Pancreas (tissue), 10 donors: Measurements from ENCODE around the gene HOXD8. TPM values are rescaled to one million over a fixed set of nuclear protein-coding genes. Genes with fewer than 3 reads are reported as not detected.

Experiments
- ATAC-seq, 4 donors: fragments of 200-7000 bp; cut with Tn5 transposase; one replicate each; pipeline versions ENCODE4 v1.8.0 to v1.9.1; 2020; ENCODE audit warnings: mild to moderate bottlenecking in 4 of 4, moderate library complexity in 4 of 4
- DNase-seq, 6 donors: peaks; one replicate each; pipeline ENCODE4 v3.0.0-alpha.2; 2020
- FAIRE-seq: peaks from 2 replicates; lab custom pipeline; 2012; peaks lifted over from hg19 to GRCh38; lab: Jason Lieb, UNC
- H3K27ac ChIP-seq, 4 donors: fragments of 200-600 bp; sonication (generic); 1 replicate in 3 of 4; 2 replicates in 1 of 4; pipeline versions ENCODE4 v1.5.0 to v1.8.0; 2020
- H3K27me3 ChIP-seq, 4 donors: fragments of 200-600 bp; one replicate each; pipeline ENCODE4 v1.8.0; 2021
- H3K36me3 ChIP-seq, 3 donors: fragments of 200-600 bp; sonication (generic) in 1 of 3; one replicate each; pipeline versions ENCODE4 v1.5.0 to v1.8.0; 2020 to 2021
- H3K4me1 ChIP-seq, 3 donors: fragments of 200-600 bp; one replicate each; pipeline ENCODE4 v1.8.0; 2021
- H3K4me3 ChIP-seq, 4 donors: fragments of 200-600 bp; sonication (generic) in 2 of 4; one replicate each; pipeline versions ENCODE4 v1.5.0 to v1.8.0; 2020 to 2021
- H3K9me3 ChIP-seq, 4 donors: fragments of 200-600 bp; one replicate each; pipeline ENCODE4 v1.8.0; 2021
- CTCF ChIP-seq, 4 donors: fragments of 200-600 bp; sonication (generic) in 3 of 4; IDR thresholded peaks; one replicate each; pipeline versions ENCODE4 v1.5.0 to v1.8.0; 2021; ENCODE audit warnings: antibody characterized with exemption in 4 of 4
- WGBS, 2 donors: extraction: QIAGEN DNeasy Blood & Tissue Kit; methylation state at CpG; one replicate each; pipeline ENCODE4 v1.1.7; 2013; 5-methylcytosine and 5-hydroxymethylcytosine counted together
- intact Hi-C, 3 donors: fragments of 100-400 bp; cut with DNase I; formaldehyde crosslinking; loops; one replicate each; pipeline versions ENCODE4 v1.11.1 to v1.14.2; 2022
- polyA plus RNA-seq, 2 donors: library from polyadenylated mRNA; stranded (reverse); fragments of 200-250 nt; gene quantifications; one replicate each; pipeline ENCODE4 v1.2.3, GENCODE V29; 2013
- total RNA-seq, 6 donors: library from RNA; stranded (reverse); fragmentation: NEBNext Ultra II Directional in 4 of 6; extraction: Animal tissue kit (Norgen Biotek cat#: 25700) in 4 of 6; gene quantifications; one replicate each; pipeline versions ENCODE4 v1.2.1 to v1.2.4, GENCODE V29; 2021 to 2023
- donor health status: healthy with polysubstance abuse.
- donor health status: DM: no; HTN: no; CAD: no; lungs with moderate emphysema.
- donor health status: DM: no; HTN: no; CAD: no.
- donor health status: control.
- donor health status: control.
- donor health status: Bipolar disorder and iron deficiency.
- donor health status: DM: yes; HTN: yes; CAD: no.
- donor health status: DM: no; HTN: no; CAD: no.
- donor health status: DM: no; HTN: no; CAD: no.
- donor health status: DM: yes; HTN: yes; CAD: no.

The HOXD8 gene
- total and polyA plus RNA-seq, 8 donors = 0.19 to 1.5 (median 0.62) TPM

DNA sequence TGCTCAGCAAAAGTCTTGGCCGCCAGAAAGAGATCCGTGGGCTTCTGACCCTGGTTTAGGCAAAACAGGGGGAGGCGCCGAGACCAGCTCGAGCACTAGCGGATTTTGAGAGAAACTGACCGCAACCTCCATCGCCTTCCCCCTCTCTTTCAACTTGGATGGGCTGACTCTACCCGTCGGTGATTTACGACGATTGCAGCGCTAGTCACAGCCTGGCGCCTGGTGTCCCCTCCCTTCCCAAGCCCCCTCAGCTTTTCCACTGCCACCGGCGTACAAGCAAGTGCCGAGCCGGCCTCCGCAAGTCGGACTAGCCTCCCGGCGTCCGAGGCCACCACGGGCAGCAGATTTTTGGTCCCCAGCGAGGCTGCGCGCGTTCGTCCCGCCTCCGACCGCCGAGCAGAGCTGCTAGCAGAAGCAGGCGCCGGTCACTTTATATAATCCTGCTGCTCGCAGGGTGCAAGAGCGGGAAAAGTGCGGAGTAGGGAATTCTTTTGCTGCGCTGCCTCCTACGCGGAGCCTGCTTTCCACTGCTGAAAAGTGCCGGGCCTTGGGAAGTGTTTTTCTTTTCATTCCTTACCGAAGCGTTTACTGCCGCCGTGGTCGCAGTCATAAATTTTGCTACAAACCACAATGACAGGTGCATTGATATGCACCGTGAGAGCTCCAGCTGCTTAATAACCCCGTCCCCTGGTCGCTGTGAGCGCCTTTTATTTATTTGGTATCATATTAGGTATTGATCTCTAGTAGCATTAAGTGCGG lies 35.3 kb downstream of the HOXD8 start:
- FAIRE-seq (no peak), DNase-seq (peak in 1 of 6 donors; percentile 6), ATAC-seq (no peak)
- Histone ChIP-seq H3K4me3 (peak overlapping the region in 1 of 4 donors; percentile 20), H3K27ac (no peak overlapping the region), H3K9me3 (no peaks in the 10 kb centered on the region), H3K4me1 (peaks cover 0 to 2% (median 0%) of the 10 kb centered on the region in 3 donors), H3K27me3 (peaks cover 0 to 53% (median 15%) of the 10 kb centered on the region in 4 donors), H3K36me3 (no peaks in the 10 kb centered on the region)
- 8 to 10% methylated on average over 52 of the region's 52 CpGs for WGBS, 2 donors
- intact Hi-C loops = no loop called here
- no peak for TF ChIP-seq CTCF (IDR thresholded peaks at IDR 0.05)

- DNase-seq (peak in 1 of 6 donors; percentile 12), ATAC-seq (no peak), FAIRE-seq (no peak)
- Histone ChIP-seq H3K27me3 (peaks cover 0 to 56% (median 15%) of the 10 kb centered on the region in 4 donors), H3K36me3 (no peaks in the 10 kb centered on the region), H3K4me1 (peaks cover 0 to 2% (median 0%) of the 10 kb centered on the region in 3 donors), H3K27ac (no peak overlapping the region), H3K9me3 (no peaks in the 10 kb centered on the region), H3K4me3 (peak overlapping the region in 1 of 4 donors; percentile 20)
- TF ChIP-seq CTCF (IDR thresholded peaks at IDR 0.05) = no peak
- intact Hi-C loops = no loop called here
- 11 to 20% methylated on average over 26 of the region's 26 CpGs for WGBS, 2 donors
These were observed 36.0 kb downstream of the HOXD8 start for GRCh38 chr2:176165370-176166050.

DNA sequence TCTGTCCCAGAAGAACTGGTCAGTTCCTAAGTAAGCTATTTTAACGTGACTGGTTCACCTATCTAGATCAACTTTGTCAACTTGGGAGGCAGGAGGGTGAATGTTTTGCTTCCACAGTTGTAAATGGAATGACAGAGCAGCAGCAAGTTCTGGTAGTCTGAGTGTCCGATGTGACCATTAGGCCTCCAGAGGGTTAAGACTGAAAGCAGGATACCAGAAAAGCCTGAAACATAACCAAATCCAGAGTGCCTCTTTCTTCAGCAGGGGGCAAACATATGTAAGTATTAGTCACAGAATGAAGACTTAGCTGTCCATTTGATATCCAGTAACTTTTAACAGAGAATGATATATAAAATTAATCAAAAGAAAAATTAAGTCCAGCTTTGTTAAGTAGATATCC lies 36.8 kb downstream of the HOXD8 start:
- Histone ChIP-seq H3K27me3 (peaks cover 0 to 51% (median 13%) of the 10 kb centered on the region in 4 donors), H3K36me3 (no peaks in the 10 kb centered on the region), H3K9me3 (no peaks in the 10 kb centered on the region), H3K27ac (no peak overlapping the region), H3K4me3 (no peak overlapping the region), H3K4me1 (peaks cover 0 to 2% (median 0%) of the 10 kb centered on the region in 3 donors)
- no peak for DNase-seq
- 21 to 28% methylated on average over 2 of the region's 2 CpGs for WGBS, 2 donors
- FAIRE-seq = no peak
- ATAC-seq = no peak
- TF ChIP-seq CTCF (IDR thresholded peaks at IDR 0.05) = no peak
- intact Hi-C loops = no loop called here

GRCh38 chr2:176167398-176167797 lies 37.9 kb downstream of the HOXD8 start:
- no peaks in the 10 kb centered on the region for H3K36me3 ChIP-seq
- no peak for FAIRE-seq
- no peak overlapping the region for H3K4me3 ChIP-seq
- no peak overlapping the region for H3K27ac ChIP-seq
- intact Hi-C loops = no loop called here
- no peak for ATAC-seq
- peaks cover 0 to 2% (median 0%) of the 10 kb centered on the region in 3 donors for H3K4me1 ChIP-seq
- 41 to 46% methylated on average over 1 of the region's 1 CpG for WGBS, 2 donors
- TF ChIP-seq CTCF (IDR thresholded peaks at IDR 0.05) = no peak
- peaks cover 0 to 51% (median 15%) of the 10 kb centered on the region in 4 donors for H3K27me3 ChIP-seq
- DNase-seq = no peak
- H3K9me3 ChIP-seq = no peaks in the 10 kb centered on the region
